Ramos (cell line): ENCODE data around the gene TRIO.

Experiments used
- in situ Hi-C: fragments of 300-500 bp; cut with MboI; formaldehyde crosslinking; loops from one replicate; pipeline ENCODE4 v1.14.3; 2022; ENCODE audit warnings: low sequenced_read_pairs; ENCODE audit not compliant: unreplicated experiment

Gene TRIO

DNA sequence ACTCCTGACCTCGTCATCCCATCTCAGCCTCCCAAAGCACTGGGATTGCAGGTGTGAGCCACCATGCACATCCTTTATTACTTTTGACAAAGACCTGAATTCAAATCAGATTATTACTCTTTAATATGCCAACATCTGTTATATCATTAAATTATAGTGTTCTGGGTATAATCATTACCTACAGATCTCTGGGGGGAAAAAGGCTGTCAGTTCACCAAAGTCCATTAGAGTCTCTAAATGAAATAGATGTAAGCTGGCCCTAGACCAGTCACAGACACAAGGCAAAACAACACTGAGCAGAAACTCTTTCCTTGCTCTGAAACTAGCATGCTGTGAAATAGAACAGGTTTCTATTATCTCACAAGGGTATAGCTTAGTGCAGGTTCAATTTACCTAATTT lies 21.6 kb upstream of the TRIO start:
- in situ Hi-C loops, result no loop called here

DNA sequence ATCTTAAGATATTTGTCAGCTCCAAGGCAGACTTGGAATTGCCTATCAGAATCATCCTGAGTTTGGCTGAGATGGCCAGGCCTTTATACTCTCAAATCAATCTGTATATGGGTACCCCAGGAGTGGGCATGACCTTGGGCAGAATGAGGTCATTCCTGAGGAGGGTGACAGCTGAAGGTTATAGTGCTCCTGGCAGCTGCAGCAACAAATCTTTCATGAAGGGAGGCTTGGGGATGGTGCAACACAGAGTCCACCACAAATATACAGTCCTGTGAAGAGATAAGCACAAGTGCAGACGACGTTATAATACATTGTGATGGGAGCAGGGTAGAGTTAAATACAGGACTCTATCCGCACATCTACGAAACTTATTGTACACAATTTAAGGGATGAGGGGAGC lies 21.1 kb upstream of the TRIO start:
- in situ Hi-C loops, result no loop called here

- in situ Hi-C loops, result no loop called here
Measured at GRCh38 chr5:14123551-14123950, 19.6 kb upstream of the TRIO start.

- in situ Hi-C loops, result no loop called here
Measured at GRCh38 chr5:14123974-14124482, 19.1 kb upstream of the TRIO start.

GRCh38 chr5:14125262-14125661 lies 17.9 kb upstream of the TRIO start:
- in situ Hi-C loops, result no loop called here

- in situ Hi-C loops, result no loop called here
Measured at GRCh38 chr5:14127587-14127986, 15.6 kb upstream of the TRIO start.

- in situ Hi-C loops, result no loop called here
Measured at GRCh38 chr5:14128079-14128478, 15.1 kb upstream of the TRIO start.

GRCh38 chr5:14129123-14129522 lies 14.0 kb upstream of the TRIO start:
- in situ Hi-C loops, result no loop called here

DNA sequence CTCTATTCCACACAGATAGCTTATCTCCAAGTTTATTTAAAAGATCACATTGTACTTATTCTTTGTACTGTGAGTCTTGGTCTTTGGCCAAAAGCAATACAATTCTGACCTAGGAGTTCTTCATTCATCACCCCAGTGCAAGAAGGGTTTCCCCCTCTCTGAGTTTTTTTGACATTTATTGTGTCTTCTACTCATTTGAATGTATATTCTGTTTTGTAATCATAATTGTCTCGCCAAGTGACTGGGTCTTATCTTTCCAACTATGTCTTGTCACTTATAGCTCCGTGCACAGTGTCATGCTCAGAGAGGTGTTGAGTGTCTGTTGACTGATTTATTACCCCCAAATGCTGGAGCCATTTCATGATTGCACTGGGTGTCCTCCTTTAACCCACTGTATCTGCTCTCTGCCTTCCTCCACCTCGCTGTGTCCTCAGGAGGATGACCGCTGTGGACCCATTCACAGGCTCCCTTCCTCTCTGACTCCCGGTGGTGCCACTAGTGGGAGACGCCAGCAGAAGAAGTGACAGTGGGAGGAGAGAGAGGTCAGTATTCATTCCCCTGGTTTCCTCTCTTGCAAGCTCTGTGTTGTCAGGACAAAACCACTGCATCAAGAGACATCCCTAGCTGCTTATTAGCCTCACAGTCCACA lies 11.2 kb upstream of the TRIO start:
- in situ Hi-C loops, result no loop called here

GRCh38 chr5:14133394-14133793 lies 9.7 kb upstream of the TRIO start:
- in situ Hi-C loops, result no loop called here

DNA sequence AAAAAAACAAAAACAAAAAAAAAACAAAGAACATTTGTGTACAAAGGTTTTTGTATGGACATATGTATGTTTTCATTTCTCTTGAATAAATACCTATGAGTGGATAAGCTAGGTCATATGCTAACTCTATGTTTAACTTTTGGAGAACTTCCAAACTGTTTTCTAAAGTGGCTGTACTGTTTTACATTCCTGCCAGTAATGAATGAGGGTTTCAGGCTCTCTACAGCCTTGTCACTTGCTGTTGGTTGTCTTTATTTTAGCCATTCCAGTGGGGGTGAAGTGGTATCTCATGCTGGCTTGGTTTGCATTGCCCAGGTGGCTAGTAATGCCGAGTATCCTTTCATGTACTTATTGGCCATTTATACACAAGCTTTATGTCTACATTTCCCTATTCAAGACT lies 9.1 kb upstream of the TRIO start:
- in situ Hi-C loops, result no loop called here

DNA sequence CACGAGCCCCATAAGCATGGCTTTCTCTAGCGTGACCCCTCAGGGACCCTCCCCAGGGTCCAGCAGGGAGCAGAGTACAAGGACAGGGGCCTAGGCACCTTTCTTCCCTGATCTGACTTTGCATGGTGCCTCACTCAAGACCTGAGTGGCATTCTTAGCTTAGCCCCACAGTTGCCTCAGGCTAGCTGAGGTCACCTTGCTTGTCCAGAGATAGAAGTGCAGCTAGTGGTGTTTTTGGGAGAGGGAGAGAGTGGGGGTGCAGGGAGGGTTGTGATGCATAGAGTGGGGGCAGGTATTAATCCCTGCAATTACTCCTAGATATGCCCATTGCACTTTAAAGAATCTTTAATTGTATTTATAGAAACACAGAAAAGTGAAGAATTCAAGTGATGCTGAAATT lies 8.4 kb upstream of the TRIO start:
- in situ Hi-C loops, result no loop called here

- in situ Hi-C loops, result no loop called here
Measured at GRCh38 chr5:14135621-14136020, 7.5 kb upstream of the TRIO start.

DNA sequence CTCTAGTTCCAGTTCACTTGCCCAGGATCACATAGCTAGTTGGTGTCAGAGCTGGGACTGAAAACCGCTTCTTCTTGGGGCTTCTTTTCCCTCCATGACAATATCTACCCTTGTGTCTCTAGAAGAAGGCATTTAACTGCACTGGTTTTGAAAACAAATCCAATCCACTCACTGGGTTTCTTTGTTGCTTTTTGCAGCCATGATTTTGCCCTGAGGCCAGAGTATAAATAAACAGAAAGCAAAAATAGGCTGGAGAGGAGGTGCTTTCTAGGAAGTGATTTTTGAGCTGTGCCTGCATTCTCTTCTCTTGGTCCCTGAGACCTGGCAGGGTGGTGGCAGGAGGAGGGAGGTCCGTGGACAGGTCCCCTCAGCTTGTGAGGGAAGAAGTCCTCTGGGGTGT lies 6.9 kb upstream of the TRIO start:
- in situ Hi-C loops, result no loop called here

GRCh38 chr5:14138608-14139540 lies 4.3 kb upstream of the TRIO start:
- in situ Hi-C loops, result no loop called here

GRCh38 chr5:14141764-14142163 lies 1.4 kb upstream of the TRIO start:
- in situ Hi-C loops, result no loop called here

GRCh38 chr5:14142202-14142826 lies 828 bp upstream of the TRIO start:
- in situ Hi-C loops, result no loop called here

- in situ Hi-C loops, result no loop called here
Measured at GRCh38 chr5:14143546-14143840, 351 bp downstream of the TRIO start.

DNA sequence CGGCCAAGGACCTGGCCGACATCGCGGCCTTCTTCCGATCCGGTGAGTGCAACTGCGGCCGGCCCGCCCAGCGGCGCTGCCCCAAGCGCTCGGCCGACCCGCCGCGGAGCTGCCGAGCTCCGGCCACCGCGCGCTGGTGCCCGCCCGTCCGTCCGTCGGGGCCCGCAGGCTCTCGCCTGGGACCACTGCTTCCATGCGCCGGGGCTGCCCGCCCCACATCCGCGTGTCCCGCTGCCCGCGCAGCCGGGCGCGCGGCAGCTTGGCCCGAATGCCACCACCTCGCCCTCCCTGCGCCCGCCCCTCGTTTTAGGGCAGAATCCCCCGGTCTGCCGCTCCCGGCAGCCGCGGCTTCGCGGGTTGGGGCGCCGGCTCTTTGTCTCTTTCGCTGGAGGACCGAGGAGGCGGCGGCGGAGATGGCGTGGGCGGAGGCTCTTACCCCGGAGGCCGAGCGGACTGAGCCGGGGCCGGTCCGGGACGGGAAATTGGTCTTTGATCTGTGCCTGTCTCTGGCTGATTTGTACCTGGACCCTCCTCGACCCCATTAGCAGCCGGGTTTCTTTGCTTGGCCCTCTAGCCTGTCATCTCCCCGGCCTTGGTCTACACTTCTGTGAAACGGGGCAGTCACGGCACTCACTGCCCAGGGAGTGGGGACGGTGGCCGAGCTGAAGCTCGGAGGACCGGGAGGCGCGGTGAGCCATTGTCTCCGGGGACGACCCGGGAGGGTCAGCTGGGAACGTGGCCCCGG lies 871 bp downstream of the TRIO start:
- in situ Hi-C loops, result no loop called here

DNA sequence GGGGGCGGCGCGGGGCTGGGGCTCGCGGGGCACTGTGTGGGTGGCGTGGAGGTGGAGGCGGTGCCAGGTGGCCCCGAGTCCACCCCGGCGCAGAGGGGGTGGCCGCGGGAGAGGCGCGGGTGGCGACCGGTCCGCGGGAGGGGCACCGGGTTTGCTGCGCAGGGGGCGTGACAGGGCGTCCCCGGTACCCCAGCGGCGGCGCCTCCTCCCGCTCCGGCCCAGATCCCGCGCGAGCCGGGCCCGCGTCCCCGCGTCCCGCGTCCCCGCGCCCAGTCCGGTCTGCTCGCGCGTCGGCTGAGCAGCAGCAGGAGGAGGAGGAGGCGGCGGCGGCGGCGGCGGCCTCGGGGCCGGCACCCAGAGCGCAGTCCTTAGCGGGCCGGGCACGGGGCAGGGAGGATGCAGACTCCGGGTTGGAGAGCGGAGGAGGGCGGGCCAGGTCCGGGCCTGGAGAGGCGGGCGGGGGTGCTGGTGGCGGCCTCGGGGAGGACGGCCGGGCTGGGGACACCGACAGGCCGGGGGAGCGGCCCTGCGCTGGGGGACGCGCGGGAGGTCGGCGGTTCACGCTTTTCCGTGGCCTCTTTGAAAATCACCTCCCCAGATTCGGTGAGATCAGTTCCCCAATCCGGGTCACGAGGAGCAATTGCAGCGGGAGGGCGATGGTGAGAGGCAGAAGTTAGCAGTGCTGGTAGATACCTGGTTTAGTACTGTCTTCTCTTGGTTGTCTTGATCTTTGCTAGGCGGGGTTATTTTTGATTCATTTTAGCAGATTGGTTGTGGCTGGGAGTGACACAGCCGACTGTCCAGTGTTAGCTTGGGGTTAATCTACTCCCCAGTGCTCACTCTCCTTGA lies 1.7 kb downstream of the TRIO start:
- in situ Hi-C loops, result no loop called here
